Keratinocyte (primary cell): ENCODE measurements around the gene MTA3. TPM values are rescaled to one million over a fixed set of nuclear protein-coding genes. Genes with fewer than 3 reads are reported as not detected.
"Not testable (repeated sequence)": the region's sequence is repeated elsewhere in the genome, so short reads cannot be mapped to it uniquely, and the experiment has no call there.

Experiments used
- DNase-seq: peaks from one replicate; pipeline ENCODE4 v3.0.0-alpha.2; 2011; ENCODE audit warnings: low read depth, missing footprints, low spot score
- FAIRE-seq: peaks from 2 replicates; lab custom pipeline; 2011; peaks lifted over from hg19 to GRCh38; lab: Jason Lieb, UNC
- H2AFZ ChIP-seq: 2 replicates; pipeline ENCODE4 v1.6.0; 2012; ENCODE audit warnings: low read length, control low read depth, inconsistent platforms; ENCODE audit not compliant: control insufficient read depth
- H3K27ac ChIP-seq: 2 replicates; pipeline ENCODE4 v1.5.1; 2011; ENCODE audit warnings: low read length; ENCODE audit not compliant: control insufficient read depth, insufficient read depth
- H3K27me3 ChIP-seq: 3 replicates; pipeline ENCODE4 v1.6.0; 2011; ENCODE audit warnings: low read length; ENCODE audit not compliant: control insufficient read depth, insufficient read depth; ENCODE audit errors: extremely low read depth
- H3K36me3 ChIP-seq, 2 experiments: 2 replicates in 1 of 2; 3 replicates in 1 of 2; pipeline ENCODE4 v1.5.1; 2011; ENCODE audit warnings: low read length in 2 of 2, mild to moderate bottlenecking in 1 of 2; ENCODE audit not compliant: control insufficient read depth in 2 of 2, insufficient read depth in 2 of 2; ENCODE audit errors: extremely low read depth in 1 of 2
- H3K4me1 ChIP-seq: 3 replicates; pipeline ENCODE4 v1.5.1; 2011; ENCODE audit warnings: low read length; ENCODE audit not compliant: control insufficient read depth, insufficient read depth; ENCODE audit errors: extremely low read depth
- H3K4me2 ChIP-seq: 3 replicates; pipeline ENCODE4 v1.6.0; 2011; ENCODE audit warnings: low read depth, low read length; ENCODE audit not compliant: control insufficient read depth, insufficient read depth; ENCODE audit errors: extremely low read depth
- H3K4me3 ChIP-seq, 3 experiments: fragments of 200-600 bp in 1 of 3; sonication (generic) in 1 of 3; 2 replicates in 2 of 3; 3 replicates in 1 of 3; pipeline ENCODE4 v1.5.1; 2011 to 2016; ENCODE audit warnings: low read length in 3 of 3, mild to moderate bottlenecking in 3 of 3, control low read depth in 2 of 3, inconsistent platforms in 1 of 3, low read depth in 1 of 3, mixed read lengths in 1 of 3, mixed run types in 1 of 3, moderate library complexity in 1 of 3; ENCODE audit not compliant: control insufficient read depth in 2 of 3, insufficient read depth in 2 of 3; ENCODE audit errors: extremely low read depth in 1 of 3
- H3K79me2 ChIP-seq: 2 replicates; pipeline ENCODE4 v1.6.0; 2012; ENCODE audit warnings: low read length; ENCODE audit not compliant: control insufficient read depth, insufficient read depth
- H3K9ac ChIP-seq: 3 replicates; pipeline ENCODE4 v1.6.0; 2011; ENCODE audit warnings: low read length; ENCODE audit not compliant: control insufficient read depth, insufficient read depth; ENCODE audit errors: extremely low read depth
- H3K9me1 ChIP-seq: 3 replicates; pipeline ENCODE4 v1.6.0; 2011; ENCODE audit warnings: low read length; ENCODE audit not compliant: control insufficient read depth, insufficient read depth; ENCODE audit errors: extremely low read depth
- H3K9me3 ChIP-seq: 2 replicates; pipeline ENCODE4 v1.5.1; 2012; ENCODE audit warnings: low read depth, low read length; ENCODE audit not compliant: control insufficient read depth
- H4K20me1 ChIP-seq: 3 replicates; pipeline ENCODE4 v1.6.0; 2011; ENCODE audit warnings: low read length; ENCODE audit not compliant: control insufficient read depth, insufficient read depth; ENCODE audit errors: extremely low read depth
- EZH2 ChIP-seq: IDR thresholded peaks from one replicate; pipeline ENCODE4 v1.6.1; 2012; ENCODE audit warnings: inconsistent platforms, mild to moderate bottlenecking, low read length, moderate library complexity
- dilution Hi-C: fragments of 300-500 bp; cut with MboI; formaldehyde crosslinking; loops from one replicate; pipeline ENCODE4 v1.7.0; 2020; ENCODE audit warnings: low sequenced_read_pairs; ENCODE audit not compliant: extremely low pct_ligation_motif_present
- polyA plus RNA-seq, 5 experiments: library from polyadenylated mRNA; depleted of rRNA in 3 of 5; stranded (reverse) in 3 of 5; stranded (forward) in 1 of 5; unstranded in 1 of 5; fragments of >200 nt; gene quantifications; 1 replicate in 1 of 5; 2 replicates in 3 of 5; 3 replicates in 1 of 5; pipeline versions ENCODE4 v1.2.1 to v1.2.3, GENCODE V29; 2011 to 2012; ENCODE audit warnings: missing spikeins in 2 of 5, low read depth in 1 of 5, low replicate concordance in 1 of 5
- TF ChIP-seq, protein P1 (sequence below), 3 experiments: IDR thresholded peaks in 1 of 3; conservative IDR thresholded peaks in 1 of 3; optimal IDR thresholded peaks in 1 of 3; 2 replicates in 2 of 3; 3 replicates in 1 of 3; pipeline versions ENCODE3 to v1.5.1; 2011; ENCODE audit warnings: low read length in 3 of 3, mild to moderate bottlenecking in 3 of 3, moderate library complexity in 2 of 3, control low read depth in 1 of 3, inconsistent platforms in 1 of 3; ENCODE audit not compliant: insufficient read depth in 2 of 3; ENCODE audit errors: extremely low read depth in 1 of 3

Gene MTA3
- polyA plus RNA-seq, 1 donor (not counting 4 experiments of a cell fraction or from before 2014, with no cell fraction given) = 34.3 TPM

DNA sequence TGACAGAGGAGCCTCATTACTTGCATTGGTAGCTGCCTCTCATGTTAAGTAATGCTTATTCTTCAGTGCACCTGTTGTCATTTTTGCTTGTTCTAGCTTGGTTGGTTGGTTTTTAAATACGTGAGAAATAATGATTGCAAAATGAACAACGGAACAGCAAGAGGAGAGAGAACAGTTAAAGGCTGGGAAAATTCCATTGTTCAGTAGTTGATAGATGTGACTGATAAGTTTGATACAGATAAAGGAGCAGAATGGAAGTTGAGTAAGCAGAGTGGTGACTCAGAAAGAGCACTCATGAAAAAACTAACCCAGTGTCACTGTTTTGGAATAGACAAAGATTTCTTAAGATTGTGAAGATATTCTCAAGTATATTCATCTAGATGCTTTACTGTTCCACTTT is 50.5 kb downstream of the MTA3 start:
- no peak overlapping the region for H3K9ac ChIP-seq
- peaks cover 10% of the 10 kb centered on the region for H3K4me1 ChIP-seq
- H3K9me1 ChIP-seq = peaks cover 2% of the 10 kb centered on the region
- DNase-seq = no peak
- peaks cover 3 to 4% of the 10 kb centered on the region in 2 experiments for H3K36me3 ChIP-seq
- no peaks in the 10 kb centered on the region for H3K9me3 ChIP-seq
- TF ChIP-seq, protein P1, sequence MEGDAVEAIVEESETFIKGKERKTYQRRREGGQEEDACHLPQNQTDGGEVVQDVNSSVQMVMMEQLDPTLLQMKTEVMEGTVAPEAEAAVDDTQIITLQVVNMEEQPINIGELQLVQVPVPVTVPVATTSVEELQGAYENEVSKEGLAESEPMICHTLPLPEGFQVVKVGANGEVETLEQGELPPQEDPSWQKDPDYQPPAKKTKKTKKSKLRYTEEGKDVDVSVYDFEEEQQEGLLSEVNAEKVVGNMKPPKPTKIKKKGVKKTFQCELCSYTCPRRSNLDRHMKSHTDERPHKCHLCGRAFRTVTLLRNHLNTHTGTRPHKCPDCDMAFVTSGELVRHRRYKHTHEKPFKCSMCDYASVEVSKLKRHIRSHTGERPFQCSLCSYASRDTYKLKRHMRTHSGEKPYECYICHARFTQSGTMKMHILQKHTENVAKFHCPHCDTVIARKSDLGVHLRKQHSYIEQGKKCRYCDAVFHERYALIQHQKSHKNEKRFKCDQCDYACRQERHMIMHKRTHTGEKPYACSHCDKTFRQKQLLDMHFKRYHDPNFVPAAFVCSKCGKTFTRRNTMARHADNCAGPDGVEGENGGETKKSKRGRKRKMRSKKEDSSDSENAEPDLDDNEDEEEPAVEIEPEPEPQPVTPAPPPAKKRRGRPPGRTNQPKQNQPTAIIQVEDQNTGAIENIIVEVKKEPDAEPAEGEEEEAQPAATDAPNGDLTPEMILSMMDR (optimal IDR thresholded peaks at IDR 0.05 in 1 of 3, IDR thresholded peaks at IDR 0.05 in 1 of 3, conservative IDR thresholded peaks at IDR 0.05 in 1 of 3; ENCODE audit: extremely low read depth in 1 of 3, insufficient read depth in 2 of 3, low read length in 3 of 3) = no peak
- no peak for TF ChIP-seq EZH2
- peaks cover 2% of the 10 kb centered on the region for H3K79me2 ChIP-seq
- H3K27me3 ChIP-seq = no peaks in the 10 kb centered on the region
- no peak overlapping the region for H3K27ac ChIP-seq
- peak overlapping the region; percentile 16 for H3K4me2 ChIP-seq
- peaks cover 3% of the 10 kb centered on the region for H4K20me1 ChIP-seq
- dilution Hi-C loops = no loop called here
- FAIRE-seq = no peak
- no peak overlapping the region for H3K4me3 ChIP-seq
- no peak overlapping the region for H2AFZ ChIP-seq

DNA sequence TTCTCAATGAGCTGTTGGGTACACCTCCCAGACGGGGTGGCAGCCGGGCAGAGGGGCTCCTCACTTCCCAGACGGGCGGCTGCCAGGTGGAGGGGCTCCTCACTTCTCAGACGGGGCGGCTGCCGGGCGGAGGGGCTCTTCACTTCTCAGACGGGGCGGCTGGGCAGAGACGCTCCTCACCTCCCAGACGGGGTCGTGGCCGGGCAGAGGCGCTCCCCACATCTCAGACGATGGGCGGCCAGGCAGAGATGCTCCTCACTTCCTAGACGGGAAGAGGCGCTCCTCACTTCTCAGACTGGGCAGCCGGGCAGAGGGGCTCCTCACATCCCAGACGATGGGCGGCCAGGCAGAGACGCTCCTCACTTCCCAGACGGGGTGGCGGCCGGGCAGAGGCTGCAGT is 53.2 kb downstream of the MTA3 start:
- H3K4me1 ChIP-seq, DNase-seq, H2AFZ ChIP-seq, H3K9me3 ChIP-seq, H3K9me1 ChIP-seq, H3K27me3 ChIP-seq, H3K4me3 ChIP-seq, H3K79me2 ChIP-seq, FAIRE-seq, H4K20me1 ChIP-seq, H3K27ac ChIP-seq, H3K4me2 ChIP-seq, dilution Hi-C loops, H3K9ac ChIP-seq, H3K36me3 ChIP-seq: not testable (repeated sequence)

DNA sequence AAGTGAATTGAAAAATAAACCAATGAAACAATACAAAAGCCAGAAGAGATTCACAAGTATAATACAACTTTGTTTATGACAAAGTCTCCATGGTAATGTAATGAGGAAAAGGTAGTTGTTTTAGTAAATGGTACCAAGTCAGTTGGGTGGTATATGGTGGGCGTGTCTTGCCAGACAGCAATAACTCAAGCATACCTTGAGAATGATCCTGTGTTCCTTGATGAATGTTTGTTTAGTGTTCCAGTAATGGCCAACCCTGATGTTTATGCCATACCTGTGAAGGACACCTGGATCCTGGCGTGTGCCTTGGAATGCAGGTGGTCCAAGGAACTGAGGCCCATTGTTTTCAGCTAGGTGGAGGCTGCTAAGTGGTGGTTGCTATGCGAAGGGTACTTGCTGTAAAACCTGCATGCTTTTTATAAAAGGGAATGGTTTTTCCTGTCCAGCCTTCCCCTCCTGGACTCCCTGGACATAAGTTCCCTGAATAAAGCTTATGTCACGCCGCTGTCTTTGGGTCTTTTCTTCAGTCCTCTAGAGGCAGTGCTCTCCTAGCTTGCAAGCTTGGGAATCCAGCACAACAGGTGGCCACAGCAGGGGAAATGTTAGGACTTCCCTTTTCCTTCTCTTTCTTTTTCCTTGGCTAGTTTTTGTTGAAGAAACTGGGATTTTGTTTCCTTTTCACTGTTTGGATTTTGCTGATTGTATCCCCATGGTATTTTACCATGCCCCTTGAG is 54.7 kb downstream of the MTA3 start:
- Histone ChIP-seq H3K27ac (no peak overlapping the region), H3K27me3 (no peaks in the 10 kb centered on the region), H4K20me1 (peaks cover 3% of the 10 kb centered on the region), H3K79me2 (peaks cover 2% of the 10 kb centered on the region), H3K9ac (no peak overlapping the region), H3K9me3 (no peaks in the 10 kb centered on the region), H2AFZ (no peak overlapping the region), H3K4me1 (peaks cover 10% of the 10 kb centered on the region), H3K4me3 (no peak overlapping the region), H3K9me1 (peaks cover 2% of the 10 kb centered on the region), H3K4me2 (no peak overlapping the region), H3K36me3 (peaks cover 2 to 3% of the 10 kb centered on the region in 2 experiments)
- no peak for FAIRE-seq
- DNase-seq = no peak
- dilution Hi-C loops = no loop called here
- TF ChIP-seq, protein P1 (optimal IDR thresholded peaks at IDR 0.05 in 1 of 3, IDR thresholded peaks at IDR 0.05 in 1 of 3, conservative IDR thresholded peaks at IDR 0.05 in 1 of 3; ENCODE audit: extremely low read depth in 1 of 3, insufficient read depth in 2 of 3, low read length in 3 of 3) = no peak
- TF ChIP-seq EZH2 = no peak
